ENCODE results near the gene MAP3K20. TPM values are rescaled to one million over a fixed set of nuclear protein-coding genes. Genes with fewer than 3 reads are reported as not detected.
"Not testable (repeated sequence)": the region's sequence is repeated elsewhere in the genome, so short reads cannot be mapped to it uniquely, and the experiment has no call there.

Gene MAP3K20
- total and polyA plus RNA-seq, 3 experiments from 2014 or later = 1.9 to 14.1 (median 11.2) TPM

- peak overlapping the region in 1 of 7 donors; percentile 1 for H3K4me3 Mint-ChIP-seq
- H3K9me3 Mint-ChIP-seq = no peaks in the 10 kb centered on the region
- no peaks in the 10 kb centered on the region for H3K4me1 Mint-ChIP-seq
- no peaks in the 10 kb centered on the region for H3K36me3 Mint-ChIP-seq
- H3K4me3 ChIP-seq (ENCODE audit: low read length) = no peak overlapping the region
- peaks cover 0 to 2% of the 10 kb centered on the region in 2 donors for H3K27me3 Mint-ChIP-seq
- ChIA-PET CTCF (interaction anchor here (0.6 kb wide), 1 partner anchor 24 kb away, joined by 3 read pairs; no protein-coding TSS in a partner anchor), POLR2A (no interaction called here)
- no peaks in the 10 kb centered on the region for H3K27me3 ChIP-seq (ENCODE audit: insufficient read depth, low read length, poor library complexity, severe bottlenecking)
- H3K27ac ChIP-seq (ENCODE audit: low read depth, low read length) = no peak overlapping the region
- H3K36me3 ChIP-seq (ENCODE audit: insufficient read depth, low read length) = no peaks in the 10 kb centered on the region
- H3K4me1 ChIP-seq (ENCODE audit: insufficient read depth, low read length) = no peaks in the 10 kb centered on the region
- no peaks in the 10 kb centered on the region for H3K9me3 ChIP-seq (ENCODE audit: low read length)
- no peak for DNase-seq
- H3K27ac Mint-ChIP-seq = no peak overlapping the region
Measured at GRCh38 chr2:173087793-173088496, 12.3 kb downstream of the MAP3K20 start.

GRCh38 chr2:173090276-173090877 is 14.7 kb downstream of the MAP3K20 start:
- ChIA-PET CTCF (no interaction called here), POLR2A (no interaction called here)
- Histone ChIP-seq H3K27me3 (ENCODE audit: insufficient read depth, low read length, poor library complexity, severe bottlenecking) (no peaks in the 10 kb centered on the region), H3K9me3 (ENCODE audit: low read length) (no peaks in the 10 kb centered on the region), H3K4me1 (ENCODE audit: insufficient read depth, low read length) (no peaks in the 10 kb centered on the region), H3K36me3 (ENCODE audit: insufficient read depth, low read length) (no peaks in the 10 kb centered on the region), H3K27ac (ENCODE audit: low read depth, low read length) (peak overlapping the region; percentile 77), H3K4me3 (ENCODE audit: low read length) (no peak overlapping the region)
- Mint-ChIP-seq H3K27me3 (peaks cover 0 to 2% of the 10 kb centered on the region in 2 donors), H3K27ac (peak overlapping the region in 2 of 8 donors; percentile 6 to 18), H3K4me3 (no peak overlapping the region), H3K36me3 (no peaks in the 10 kb centered on the region), H3K9me3 (no peaks in the 10 kb centered on the region), H3K4me1 (no peaks in the 10 kb centered on the region)
- no peak for DNase-seq

- ChIA-PET CTCF (no interaction called here), POLR2A (interaction anchor here (0.6 kb wide), 1 partner anchor 796 kb away, joined by 5 read pairs; no protein-coding TSS in a partner anchor)
- Histone ChIP-seq H3K9me3 (ENCODE audit: low read length) (no peaks in the 10 kb centered on the region), H3K4me3 (ENCODE audit: low read length) (no peak overlapping the region), H3K4me1 (ENCODE audit: insufficient read depth, low read length) (no peaks in the 10 kb centered on the region), H3K27me3 (ENCODE audit: insufficient read depth, low read length, poor library complexity, severe bottlenecking) (no peaks in the 10 kb centered on the region), H3K36me3 (ENCODE audit: insufficient read depth, low read length) (no peaks in the 10 kb centered on the region), H3K27ac (ENCODE audit: low read depth, low read length) (peak overlapping the region; percentile 77)
- H3K4me1 Mint-ChIP-seq = no peaks in the 10 kb centered on the region
- H3K27ac Mint-ChIP-seq = no peak overlapping the region
- peaks cover 0 to 2% of the 10 kb centered on the region in 2 donors for H3K27me3 Mint-ChIP-seq
- no peak for DNase-seq
- no peaks in the 10 kb centered on the region for H3K36me3 Mint-ChIP-seq
- no peak overlapping the region for H3K4me3 Mint-ChIP-seq
- H3K9me3 Mint-ChIP-seq = no peaks in the 10 kb centered on the region
Measured at GRCh38 chr2:173090973-173091660, 15.5 kb downstream of the MAP3K20 start.

- Mint-ChIP-seq H3K27ac (no peak overlapping the region), H3K4me3 (no peak overlapping the region), H3K36me3 (peaks cover 0 to 2% (median 0%) of the 10 kb centered on the region in 3 donors), H3K4me1 (no peaks in the 10 kb centered on the region), H3K9me3 (no peaks in the 10 kb centered on the region), H3K27me3 (peaks cover 0 to 2% of the 10 kb centered on the region in 2 donors)
- H3K9me3 ChIP-seq (ENCODE audit: low read length) = no peaks in the 10 kb centered on the region
- H3K4me1 ChIP-seq (ENCODE audit: insufficient read depth, low read length) = no peaks in the 10 kb centered on the region
- POLR2A ChIA-PET = interaction anchor here (0.6 kb wide), 1 partner anchor 795 kb away, joined by 5 read pairs; no protein-coding TSS in a partner anchor
- peak overlapping the region; percentile 77 for H3K27ac ChIP-seq (ENCODE audit: low read depth, low read length)
- H3K27me3 ChIP-seq (ENCODE audit: insufficient read depth, low read length, poor library complexity, severe bottlenecking) = no peaks in the 10 kb centered on the region
- DNase-seq = no peak
- H3K4me3 ChIP-seq (ENCODE audit: low read length) = no peak overlapping the region
- CTCF ChIA-PET = no interaction called here
- H3K36me3 ChIP-seq (ENCODE audit: insufficient read depth, low read length) = no peaks in the 10 kb centered on the region
Measured at GRCh38 chr2:173091910-173092309, 16.3 kb downstream of the MAP3K20 start.

GRCh38 chr2:173092844-173093402 is 17.3 kb downstream of the MAP3K20 start:
- Histone ChIP-seq H3K27me3 (ENCODE audit: insufficient read depth, low read length, poor library complexity, severe bottlenecking) (no peaks in the 10 kb centered on the region), H3K27ac (ENCODE audit: low read depth, low read length) (no peak overlapping the region), H3K36me3 (ENCODE audit: insufficient read depth, low read length) (no peaks in the 10 kb centered on the region), H3K4me3 (ENCODE audit: low read length) (no peak overlapping the region), H3K4me1 (ENCODE audit: insufficient read depth, low read length) (no peaks in the 10 kb centered on the region), H3K9me3 (ENCODE audit: low read length) (no peaks in the 10 kb centered on the region)
- Mint-ChIP-seq H3K27me3 (peaks cover 0 to 2% of the 10 kb centered on the region in 2 donors), H3K36me3 (peaks cover 0 to 2% (median 0%) of the 10 kb centered on the region in 3 donors), H3K9me3 (no peaks in the 10 kb centered on the region), H3K4me1 (no peaks in the 10 kb centered on the region), H3K27ac (no peak overlapping the region), H3K4me3 (no peak overlapping the region)
- no peak for DNase-seq
- POLR2A ChIA-PET = no interaction called here
- CTCF ChIA-PET = no interaction called here

GRCh38 chr2:173093617-173094016 is 18.0 kb downstream of the MAP3K20 start:
- H3K27me3 Mint-ChIP-seq; H3K4me1 Mint-ChIP-seq; H3K36me3 ChIP-seq (ENCODE audit: insufficient read depth, low read length); H3K36me3 Mint-ChIP-seq; H3K27ac ChIP-seq (ENCODE audit: low read depth, low read length); H3K9me3 Mint-ChIP-seq; H3K4me3 ChIP-seq (ENCODE audit: low read length); H3K4me1 ChIP-seq (ENCODE audit: insufficient read depth, low read length); DNase-seq; POLR2A ChIA-PET; H3K27ac Mint-ChIP-seq; H3K9me3 ChIP-seq (ENCODE audit: low read length); H3K4me3 Mint-ChIP-seq; CTCF ChIA-PET; H3K27me3 ChIP-seq (ENCODE audit: insufficient read depth, low read length, poor library complexity, severe bottlenecking): not testable (repeated sequence)

- Mint-ChIP-seq H3K36me3 (peaks cover 0 to 2% (median 0%) of the 10 kb centered on the region in 3 donors), H3K27ac (no peak overlapping the region), H3K4me3 (no peak overlapping the region), H3K4me1 (no peaks in the 10 kb centered on the region), H3K27me3 (peaks cover 0 to 2% of the 10 kb centered on the region in 2 donors), H3K9me3 (no peaks in the 10 kb centered on the region)
- Histone ChIP-seq H3K9me3 (ENCODE audit: low read length) (no peaks in the 10 kb centered on the region), H3K4me3 (ENCODE audit: low read length) (no peak overlapping the region), H3K36me3 (ENCODE audit: insufficient read depth, low read length) (no peaks in the 10 kb centered on the region), H3K4me1 (ENCODE audit: insufficient read depth, low read length) (no peaks in the 10 kb centered on the region), H3K27me3 (ENCODE audit: insufficient read depth, low read length, poor library complexity, severe bottlenecking) (no peaks in the 10 kb centered on the region), H3K27ac (ENCODE audit: low read depth, low read length) (no peak overlapping the region)
- DNase-seq = no peak
- ChIA-PET POLR2A (no interaction called here), CTCF (no interaction called here)
Measured at GRCh38 chr2:173094731-173095130, 19.1 kb downstream of the MAP3K20 start.

GRCh38 chr2:173095356-173095755 is 19.7 kb downstream of the MAP3K20 start:
- CTCF ChIA-PET = interaction anchor here (1.6 kb wide), 1 partner anchor 67 kb away, joined by 4 read pairs; no protein-coding TSS in a partner anchor
- H3K27ac Mint-ChIP-seq = no peak overlapping the region

More at GRCh38 chr2:173095356-173095755, 19.7 kb downstream of the MAP3K20 start:
- no peaks in the 10 kb centered on the region for H3K4me1 ChIP-seq (ENCODE audit: insufficient read depth, low read length)
- Mint-ChIP-seq H3K4me3 (no peak overlapping the region), H3K4me1 (no peaks in the 10 kb centered on the region), H3K9me3 (no peaks in the 10 kb centered on the region), H3K27me3 (peaks cover 0 to 2% of the 10 kb centered on the region in 2 donors), H3K36me3 (peaks cover 0 to 2% (median 0%) of the 10 kb centered on the region in 3 donors)
- DNase-seq = no peak
- no peak overlapping the region for H3K4me3 ChIP-seq (ENCODE audit: low read length)
- POLR2A ChIA-PET = no interaction called here
- no peaks in the 10 kb centered on the region for H3K36me3 ChIP-seq (ENCODE audit: insufficient read depth, low read length)
- no peak overlapping the region for H3K27ac ChIP-seq (ENCODE audit: low read depth, low read length)
- no peaks in the 10 kb centered on the region for H3K9me3 ChIP-seq (ENCODE audit: low read length)
- no peaks in the 10 kb centered on the region for H3K27me3 ChIP-seq (ENCODE audit: insufficient read depth, low read length, poor library complexity, severe bottlenecking)
